Neural cell (in vitro differentiated cells): ENCODE measurements around the gene SF3B1.
"Not testable (repeated sequence)": the region's sequence is repeated elsewhere in the genome, so short reads cannot be mapped to it uniquely, and the experiment has no call there.

Source experiments
- EP300 ChIP-seq: fragments of 450-650 bp; conservative IDR thresholded peaks from 2 replicates; pipeline ENCODE4 v1.6.1; 2014; ENCODE audit warnings: antibody characterized with exemption, mild to moderate bottlenecking, moderate library complexity; ENCODE audit not compliant: poor library complexity, severe bottlenecking
- POLR2AphosphoS5 ChIP-seq: IDR thresholded peaks from 2 replicates; pipeline ENCODE4 v1.6.1; 2012
- TAF1 ChIP-seq: IDR thresholded peaks from 2 replicates; pipeline ENCODE4 v1.6.1; 2012; ENCODE audit warnings: low read depth
- TF ChIP-seq, protein P1 (sequence below): fragments of 450-650 bp; IDR thresholded peaks from 2 replicates; pipeline ENCODE4 v1.5.1; 2014; ENCODE audit warnings: antibody characterized with exemption, mild to moderate bottlenecking, moderate library complexity; ENCODE audit not compliant: poor library complexity, severe bottlenecking

DNA sequence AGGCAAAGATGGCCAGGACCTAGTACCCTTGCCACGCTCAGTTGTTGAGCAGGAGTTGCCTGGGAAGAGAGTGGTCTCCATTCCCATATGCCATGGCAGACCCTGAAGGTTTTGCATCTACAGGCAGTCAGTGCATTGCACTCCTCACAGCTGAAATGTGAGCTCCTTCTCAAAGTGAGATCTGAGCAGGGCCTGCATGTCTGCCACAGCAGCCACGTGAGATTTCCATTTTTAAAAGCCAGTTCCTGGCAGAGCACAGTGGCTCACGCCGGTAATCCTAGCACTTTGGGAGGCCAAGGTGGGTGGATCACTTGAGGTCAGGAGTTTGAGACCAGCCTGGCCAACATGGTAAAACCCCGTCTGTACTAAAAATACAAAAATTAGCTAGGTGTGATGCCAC, 90.9 kb downstream of the SF3B1 start:
- not testable (repeated sequence) for TF ChIP-seq TAF1, EP300, POLR2AphosphoS5
- TF ChIP-seq, protein P1, sequence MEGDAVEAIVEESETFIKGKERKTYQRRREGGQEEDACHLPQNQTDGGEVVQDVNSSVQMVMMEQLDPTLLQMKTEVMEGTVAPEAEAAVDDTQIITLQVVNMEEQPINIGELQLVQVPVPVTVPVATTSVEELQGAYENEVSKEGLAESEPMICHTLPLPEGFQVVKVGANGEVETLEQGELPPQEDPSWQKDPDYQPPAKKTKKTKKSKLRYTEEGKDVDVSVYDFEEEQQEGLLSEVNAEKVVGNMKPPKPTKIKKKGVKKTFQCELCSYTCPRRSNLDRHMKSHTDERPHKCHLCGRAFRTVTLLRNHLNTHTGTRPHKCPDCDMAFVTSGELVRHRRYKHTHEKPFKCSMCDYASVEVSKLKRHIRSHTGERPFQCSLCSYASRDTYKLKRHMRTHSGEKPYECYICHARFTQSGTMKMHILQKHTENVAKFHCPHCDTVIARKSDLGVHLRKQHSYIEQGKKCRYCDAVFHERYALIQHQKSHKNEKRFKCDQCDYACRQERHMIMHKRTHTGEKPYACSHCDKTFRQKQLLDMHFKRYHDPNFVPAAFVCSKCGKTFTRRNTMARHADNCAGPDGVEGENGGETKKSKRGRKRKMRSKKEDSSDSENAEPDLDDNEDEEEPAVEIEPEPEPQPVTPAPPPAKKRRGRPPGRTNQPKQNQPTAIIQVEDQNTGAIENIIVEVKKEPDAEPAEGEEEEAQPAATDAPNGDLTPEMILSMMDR: not testable (repeated sequence)
